Globus pallidus (tissue), 1 donor: ENCODE measurements around the gene TXNRD2.
A peak's percentile ranks its signal among the peaks of the same experiment; 100 is the strongest.
"Not testable (repeated sequence)": the region's sequence is repeated elsewhere in the genome, so short reads cannot be mapped to it uniquely, and the experiment has no call there.

ENCODE experiments used
- DNase-seq: peaks from one replicate; pipeline ENCODE4 v3.0.0-alpha.2; 2015; ENCODE audit warnings: low spot score

TXNRD2 gene

GRCh38 chr22:19888131-19888746, 53.4 kb downstream of the TXNRD2 start:
- no peak for DNase-seq

- no peak for DNase-seq
These were observed 54.2 kb downstream of the TXNRD2 start for GRCh38 chr22:19887256-19887985.

DNA sequence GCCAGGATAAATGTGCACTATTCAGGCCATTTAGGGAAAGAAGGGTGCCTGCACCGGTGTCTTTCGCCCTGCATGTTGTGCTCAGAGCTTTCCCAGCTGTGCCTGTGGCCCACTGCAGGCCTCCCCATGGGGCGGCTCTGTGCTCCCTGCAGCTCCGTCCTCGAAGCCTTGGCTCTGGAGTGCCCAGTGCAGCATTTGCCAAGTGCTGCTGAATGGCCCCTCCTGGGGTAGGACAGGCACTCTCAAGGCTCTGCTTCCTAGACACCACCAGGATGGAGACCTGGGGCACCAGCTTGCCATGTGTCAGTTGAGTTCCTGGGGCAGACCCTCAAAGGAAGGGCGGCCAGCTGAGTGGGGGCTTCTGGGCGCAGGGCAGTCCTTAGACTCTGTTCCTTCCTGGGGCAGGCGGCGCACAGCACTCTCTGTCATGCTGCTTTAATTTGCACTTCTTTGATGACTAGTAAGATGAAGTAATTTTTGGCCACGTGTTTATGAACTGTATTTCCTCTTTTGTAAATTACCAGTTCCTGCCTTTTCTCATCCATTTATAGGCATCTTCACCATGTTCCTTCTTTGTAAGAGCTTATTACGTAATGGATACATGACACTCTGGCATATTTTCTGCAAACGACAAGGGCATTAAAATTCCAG, 54.9 kb downstream of the TXNRD2 start:
- DNase-seq, result peak; percentile 12

- no peak for DNase-seq
These were observed 55.6 kb downstream of the TXNRD2 start for GRCh38 chr22:19885841-19886592.

- no peak for DNase-seq
These were observed 56.5 kb downstream of the TXNRD2 start for GRCh38 chr22:19884954-19885751.

GRCh38 chr22:19884161-19884953, 57.3 kb downstream of the TXNRD2 start:
- no peak for DNase-seq

- not testable (repeated sequence) for DNase-seq
These were observed 58.2 kb downstream of the TXNRD2 start for GRCh38 chr22:19883446-19883845.

GRCh38 chr22:19882446-19883381, 58.9 kb downstream of the TXNRD2 start:
- no peak for DNase-seq

GRCh38 chr22:19880786-19881569, 60.6 kb downstream of the TXNRD2 start:
- no peak for DNase-seq

DNA sequence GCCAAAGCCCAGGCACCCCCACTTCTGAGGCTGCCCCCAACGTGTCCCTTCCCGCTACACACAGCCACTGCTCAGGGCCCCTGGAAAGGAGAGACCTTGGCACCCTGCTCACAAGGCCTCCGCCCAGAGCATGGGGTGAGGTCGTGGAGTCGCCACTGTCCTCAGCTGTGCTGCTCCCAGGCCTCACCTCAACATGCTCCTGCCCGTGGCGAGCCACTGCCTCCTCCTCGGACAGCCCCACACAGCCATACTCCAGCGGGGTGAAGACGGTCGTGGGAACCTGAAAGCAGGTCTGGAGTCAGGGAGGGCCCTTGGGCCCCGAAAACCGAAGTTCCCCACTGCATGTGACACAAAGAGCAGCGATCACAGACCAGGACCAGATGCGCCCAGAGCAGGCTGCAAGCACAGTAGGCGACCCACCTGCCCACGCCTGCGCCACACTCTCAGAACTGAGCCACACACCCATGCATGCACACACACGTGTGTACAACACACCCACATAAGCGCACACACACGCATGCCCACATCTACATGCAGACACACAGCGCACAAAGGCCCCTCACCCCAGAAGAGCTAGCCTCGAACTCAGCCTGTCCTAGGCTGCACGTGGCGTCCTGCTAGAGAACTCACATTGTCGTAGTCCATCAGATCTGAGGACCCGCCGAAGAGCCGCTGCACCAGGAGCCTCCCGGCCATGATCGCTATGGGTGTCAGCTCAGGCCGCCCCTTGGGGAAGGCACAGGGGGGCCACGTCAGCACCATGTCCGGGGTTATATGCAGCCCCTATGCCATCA, 61.4 kb downstream of the TXNRD2 start:
- no peak for DNase-seq

DNA sequence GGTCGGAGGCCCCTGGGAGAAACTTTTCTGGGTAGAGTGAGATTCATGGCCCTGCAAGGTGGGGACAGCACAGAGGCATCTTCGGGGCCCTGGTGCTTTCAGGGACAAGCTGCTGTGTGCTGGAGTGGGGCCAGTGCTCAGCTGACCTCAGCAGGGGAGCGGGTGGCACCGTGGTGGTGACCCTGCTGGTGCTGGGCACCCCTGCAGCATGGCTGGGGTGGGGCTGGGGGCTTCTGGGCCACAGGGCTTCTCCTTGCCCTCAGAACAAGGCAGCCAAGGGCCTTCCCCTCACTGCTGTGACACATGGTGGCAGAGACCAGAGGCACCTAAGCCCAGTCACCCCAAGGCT, 62.0 kb downstream of the TXNRD2 start:
- DNase-seq, result no peak

- DNase-seq, result no peak
These were observed 62.4 kb downstream of the TXNRD2 start for GRCh38 chr22:19879246-19879570.

GRCh38 chr22:19878461-19879245, 63.0 kb downstream of the TXNRD2 start:
- DNase-seq, result no peak

DNA sequence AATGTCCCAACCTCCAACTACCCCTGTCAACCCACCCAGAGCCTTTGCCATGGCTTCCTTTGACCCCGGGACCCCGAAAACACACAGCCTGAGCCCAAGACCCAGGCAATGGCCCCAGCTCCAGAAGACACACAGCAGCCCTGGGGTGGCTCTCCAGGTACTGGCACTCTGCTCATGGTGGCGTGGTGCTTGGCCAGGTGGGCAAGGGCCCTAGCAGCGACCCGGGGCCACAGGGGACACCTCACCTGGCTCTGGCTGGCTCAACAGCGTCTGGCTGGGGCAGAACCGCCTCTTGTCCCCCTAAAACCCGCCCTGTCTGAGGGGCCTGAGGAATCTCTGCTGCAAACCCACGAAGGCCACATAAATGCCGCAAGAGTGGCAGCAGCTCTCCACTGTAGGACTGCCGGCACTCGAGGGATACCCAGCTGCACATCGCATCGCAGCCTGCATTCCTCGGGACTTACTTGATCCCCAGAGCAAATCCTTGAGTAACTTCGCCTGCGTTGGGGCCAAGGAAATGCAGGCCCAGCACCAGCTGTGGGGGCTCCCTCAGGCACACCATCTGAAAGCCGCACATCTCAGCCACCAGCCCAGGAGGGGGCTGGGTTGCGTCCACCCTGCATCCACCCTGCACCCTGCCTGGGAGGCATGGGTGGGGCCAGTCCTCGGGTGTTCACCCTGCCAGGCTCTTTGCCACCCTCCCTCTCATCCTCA, 63.8 kb downstream of the TXNRD2 start:
- DNase-seq, result no peak

- no peak for DNase-seq
These were observed 64.5 kb downstream of the TXNRD2 start for GRCh38 chr22:19876941-19877625.

DNA sequence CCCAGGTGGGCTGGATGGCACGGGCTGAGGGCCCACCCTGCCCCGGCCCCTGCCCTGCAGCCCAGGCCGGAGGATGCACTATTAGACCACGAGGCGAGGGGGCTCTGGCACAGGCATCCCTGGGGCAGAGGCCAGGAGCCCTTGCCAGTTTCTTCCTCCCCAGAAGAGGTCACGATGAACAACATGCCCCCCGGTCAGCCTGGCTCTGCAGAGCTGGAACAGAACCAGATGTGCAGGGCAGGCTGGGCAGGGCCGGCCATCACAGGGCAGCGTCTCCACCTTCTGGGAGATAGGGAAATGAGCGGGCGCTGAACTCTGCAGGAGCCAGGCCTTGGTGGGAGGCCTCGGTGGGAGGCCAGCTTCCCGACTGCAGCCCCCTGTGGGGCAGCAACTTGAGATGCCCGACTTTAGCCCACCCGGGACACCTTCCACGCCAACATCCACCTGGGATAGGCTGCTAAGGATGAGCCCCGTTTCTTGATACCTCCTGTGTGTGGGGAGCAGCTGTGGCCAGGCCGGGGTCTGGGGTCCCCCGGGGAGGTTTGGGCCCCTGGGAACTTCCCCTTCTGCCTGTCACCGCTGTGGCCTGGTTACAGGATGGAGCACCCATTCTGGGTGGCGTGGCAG, 65.2 kb downstream of the TXNRD2 start:
- DNase-seq, result no peak
